Stimulated activated CD8-positive, alpha-beta memory T cell treated with anti-CD3 and anti-CD28 coated beads, Interleukin-12 subunit alpha, Interleukin-12 subunit beta, amount 100 ng/mL, for 24 hours (primary cell): ENCODE data around the gene S100A11.

Source experiments
- DNase-seq: peaks from one replicate; pipeline ENCODE4 v3.0.0-alpha.2; 2020; ENCODE audit errors: extremely low read depth

The S100A11 gene

DNA sequence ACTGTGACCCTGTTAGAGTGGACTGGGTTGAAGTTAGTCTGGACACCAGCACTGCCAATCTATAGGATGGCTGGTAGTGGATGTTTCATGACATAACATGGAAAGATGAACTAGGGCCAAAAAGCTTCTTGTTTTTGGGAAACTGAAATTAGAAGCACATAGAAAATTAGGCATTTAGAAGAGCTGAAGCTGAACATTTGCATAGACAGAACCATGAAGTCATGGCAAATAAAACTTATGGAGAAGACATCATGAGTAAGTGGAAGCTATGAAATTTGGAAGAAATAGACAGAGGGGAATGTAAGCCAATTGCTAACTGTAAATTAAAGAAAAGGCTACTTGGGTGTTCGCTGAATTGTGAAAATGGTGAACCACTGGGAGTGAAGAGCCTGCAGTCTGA is 2.7 kb upstream of the S100A11 start:
- DNase-seq: no peak

DNA sequence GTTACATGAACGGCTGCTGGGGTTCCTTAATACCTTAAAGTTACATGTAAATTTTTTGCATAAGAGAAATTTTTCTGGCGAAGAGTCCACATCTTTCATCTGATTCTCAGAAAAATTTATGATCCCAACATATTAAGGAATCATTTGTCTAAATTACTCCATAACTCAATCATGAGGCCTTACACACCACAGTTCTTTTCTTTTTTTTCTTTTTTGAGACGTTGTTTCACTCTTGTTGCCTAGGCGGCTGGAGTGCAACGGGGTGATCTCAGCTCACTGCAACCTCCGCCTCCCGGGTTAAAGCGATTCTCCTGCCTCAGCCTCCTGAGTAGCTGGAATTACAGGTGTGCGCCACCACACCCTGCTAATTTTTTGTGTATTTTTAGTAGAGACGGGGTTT is 2.1 kb upstream of the S100A11 start:
- no peak for DNase-seq

DNA sequence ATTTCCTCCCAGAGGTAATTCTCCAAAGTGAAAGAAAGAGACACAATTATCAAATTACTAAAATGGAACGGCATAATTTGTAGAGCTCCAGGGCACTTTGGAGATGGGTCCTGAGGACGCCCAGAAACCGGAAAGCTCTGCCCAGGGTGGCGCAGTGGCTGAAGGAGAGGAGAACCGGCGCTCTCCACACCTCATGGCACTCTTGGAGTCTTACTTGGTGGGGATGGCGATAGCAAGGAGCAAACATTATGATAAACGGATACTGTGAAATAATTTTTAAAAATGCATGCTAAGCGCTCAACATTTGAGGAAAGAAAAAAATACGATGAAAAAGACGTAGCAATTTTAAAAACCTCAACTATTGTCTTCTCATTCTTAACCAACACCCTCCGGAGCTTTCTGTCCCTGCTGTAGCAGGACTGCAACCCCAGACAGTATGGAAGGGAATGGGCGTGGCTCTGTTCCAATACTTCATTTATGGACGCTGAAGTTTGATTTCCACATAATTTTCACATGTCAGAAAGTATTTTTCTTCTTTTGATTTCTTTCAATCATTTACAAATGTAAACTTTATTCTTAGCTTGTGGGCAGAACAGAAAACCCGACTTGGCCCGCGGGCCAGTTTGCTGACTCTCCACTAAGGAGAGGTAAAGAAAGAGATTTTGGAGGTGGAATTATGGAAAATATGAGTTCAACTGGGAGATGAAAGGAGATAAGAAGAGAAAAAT is 1.1 kb downstream of the S100A11 start:
- DNase-seq: no peak

GRCh38 chr1:152034654-152035538 is 1.9 kb downstream of the S100A11 start:
- no peak for DNase-seq

DNA sequence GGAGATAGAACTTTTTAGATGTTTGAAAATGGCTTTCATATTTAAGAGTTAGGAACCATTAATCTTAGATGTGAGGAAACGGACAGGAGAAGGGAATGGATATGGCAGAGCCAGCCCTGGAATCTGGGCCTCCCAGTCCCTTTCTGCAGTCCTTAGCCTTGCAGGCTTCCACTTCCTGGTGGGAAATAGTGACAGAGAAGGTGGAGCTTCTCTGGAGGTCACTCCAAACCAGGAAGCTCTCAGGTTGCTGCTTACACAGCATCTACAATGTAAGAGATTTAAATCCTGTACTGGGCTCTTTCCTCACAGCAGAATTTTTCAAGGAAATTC is 2.5 kb downstream of the S100A11 start:
- no peak for DNase-seq

GRCh38 chr1:152029929-152030211 is 6.9 kb downstream of the S100A11 start:
- no peak for DNase-seq

DNA sequence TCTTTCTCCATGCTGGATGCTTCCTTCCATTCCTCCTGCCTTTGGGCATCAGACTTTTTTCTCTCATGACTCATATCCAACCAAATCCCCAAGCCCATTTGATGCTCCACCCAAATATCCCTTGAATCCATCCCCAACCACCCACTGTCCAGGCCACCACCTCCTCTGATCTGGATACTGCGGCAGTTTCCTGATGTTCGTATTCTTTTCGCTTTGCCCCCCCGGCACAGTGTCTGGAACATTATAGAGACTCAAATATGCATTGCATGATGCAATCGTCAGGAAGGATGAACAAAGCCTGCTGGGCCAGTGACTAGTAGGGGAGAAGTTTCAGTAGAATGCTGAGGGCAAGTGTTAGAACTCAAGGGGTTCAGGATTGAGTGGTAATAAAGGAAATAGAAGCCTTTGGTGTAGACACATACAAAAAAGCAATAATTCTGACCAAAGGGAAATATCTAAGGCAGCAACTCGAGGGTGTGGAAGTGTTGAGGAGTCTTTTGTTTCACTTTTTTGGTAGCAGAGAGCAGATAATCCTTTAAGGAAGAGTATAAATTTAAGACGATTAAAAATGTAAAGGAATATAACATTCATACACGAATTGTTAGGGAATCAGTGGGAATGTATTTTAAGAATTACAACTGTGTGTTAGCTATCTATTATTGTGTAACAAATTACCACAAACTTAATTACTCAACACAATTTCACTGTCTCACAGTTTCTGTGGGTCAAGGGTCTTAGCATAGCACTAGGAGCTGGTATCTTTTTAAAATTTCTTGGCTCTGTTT is 7.5 kb downstream of the S100A11 start:
- no peak for DNase-seq

- no peak for DNase-seq
Observed at GRCh38 chr1:152026895-152027294, 9.9 kb downstream of the S100A11 start.

- no peak for DNase-seq
Observed at GRCh38 chr1:152024223-152024622, 12.6 kb downstream of the S100A11 start.

DNA sequence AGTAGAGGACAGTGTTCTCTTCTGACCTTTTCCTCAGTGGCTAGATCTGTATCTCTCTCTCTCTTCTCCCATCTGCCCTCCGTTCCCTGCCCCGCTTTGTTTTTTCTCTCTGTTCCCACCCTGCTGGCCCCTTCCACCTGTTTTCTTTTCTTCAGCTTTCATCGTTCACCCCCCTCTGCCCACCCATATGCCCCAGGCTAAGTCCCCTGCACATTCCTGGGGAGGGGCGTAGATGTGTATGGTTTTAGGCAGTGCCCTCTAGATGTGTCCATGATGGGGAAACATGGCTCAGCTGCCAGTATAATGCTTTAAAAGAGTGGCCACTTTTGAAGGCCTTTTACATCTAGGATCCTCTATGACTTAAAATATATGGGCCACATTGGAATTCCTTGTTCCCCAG is 13.6 kb downstream of the S100A11 start:
- DNase-seq: no peak

DNA sequence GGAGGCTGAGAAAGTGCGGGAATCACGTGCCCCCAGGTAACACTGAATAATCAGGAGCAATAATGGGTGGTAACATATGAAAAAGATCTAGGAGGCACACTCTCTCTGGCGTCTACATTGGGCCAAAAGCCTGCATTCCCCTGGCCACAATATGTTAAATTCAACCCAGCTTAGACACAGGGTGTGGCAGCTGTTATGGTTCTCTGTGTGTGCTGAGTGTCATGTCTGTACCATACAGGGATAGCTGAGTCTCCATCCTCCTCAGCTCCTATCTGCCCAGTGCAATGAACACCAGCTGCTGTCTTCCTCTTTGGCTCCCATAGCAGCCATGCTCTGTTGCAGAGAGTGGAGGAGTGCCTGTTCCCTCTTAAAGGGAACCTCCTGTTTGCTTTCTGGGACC is 14.3 kb downstream of the S100A11 start:
- DNase-seq: no peak

DNA sequence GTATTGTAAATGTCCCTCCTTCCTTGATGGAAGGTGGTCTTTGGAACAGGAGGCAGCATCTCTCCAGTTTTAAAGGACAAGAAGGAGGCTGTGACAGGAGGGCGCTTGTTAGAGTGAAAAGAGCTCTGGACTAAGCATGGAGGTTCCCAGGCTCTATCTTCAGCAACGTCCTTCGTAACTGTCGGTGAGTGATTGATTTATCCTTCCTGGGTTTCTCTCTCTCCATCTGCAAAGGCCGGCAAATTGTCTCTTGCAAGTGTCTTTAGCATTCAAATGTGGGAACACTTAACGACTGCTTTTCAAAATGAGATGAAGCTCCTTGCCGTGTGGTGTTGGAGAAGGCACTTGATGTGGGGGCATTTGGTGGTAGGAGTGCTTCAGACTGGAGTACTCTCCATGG is 15.2 kb downstream of the S100A11 start:
- DNase-seq: no peak

GRCh38 chr1:152020849-152021248 is 16.0 kb downstream of the S100A11 start:
- DNase-seq: no peak

GRCh38 chr1:152018537-152018936 is 18.3 kb downstream of the S100A11 start:
- DNase-seq: no peak

GRCh38 chr1:152015766-152016165 is 21.0 kb downstream of the S100A11 start:
- DNase-seq: no peak

GRCh38 chr1:152014943-152015342 is 21.9 kb downstream of the S100A11 start:
- DNase-seq: no peak

GRCh38 chr1:152013664-152014237 is 23.1 kb downstream of the S100A11 start:
- DNase-seq: no peak

GRCh38 chr1:152009691-152010090 is 27.1 kb downstream of the S100A11 start:
- DNase-seq: no peak

DNA sequence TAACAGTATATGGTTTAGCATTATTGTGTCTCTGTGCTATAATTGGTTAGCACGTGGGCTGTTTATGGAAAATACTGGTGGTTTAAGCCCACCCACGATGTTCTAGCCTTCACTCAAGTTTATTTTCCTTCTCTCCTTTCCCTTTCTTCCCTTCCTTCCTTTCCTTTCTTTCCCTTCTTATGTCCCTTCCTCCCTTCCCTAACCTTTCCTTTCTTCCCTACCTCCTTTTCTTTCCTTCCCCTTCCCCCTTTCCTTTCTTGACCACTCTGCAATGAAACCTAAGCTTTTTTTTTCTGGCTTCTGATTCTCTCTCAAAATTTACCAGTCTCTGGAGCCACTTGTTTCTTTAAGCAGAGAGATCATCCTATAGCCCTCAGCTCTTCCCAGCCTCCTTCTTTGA is 29.8 kb downstream of the S100A11 start:
- DNase-seq: no peak

GRCh38 chr1:152005360-152005912 is 31.4 kb downstream of the S100A11 start:
- no peak for DNase-seq

GRCh38 chr1:152003846-152004442 is 32.9 kb downstream of the S100A11 start:
- no peak for DNase-seq

GRCh38 chr1:152002960-152003359 is 33.8 kb downstream of the S100A11 start:
- no peak for DNase-seq
